Prostate gland (tissue), 2 donors: ENCODE results near the gene ST14. TPM values are rescaled to one million over a fixed set of nuclear protein-coding genes. Genes with fewer than 3 reads are reported as not detected.

ENCODE experiments used
- DNase-seq: peaks from one replicate; pipeline ENCODE4 v3.0.0-alpha.2; 2019; ENCODE audit warnings: low spot score
- H3K27ac ChIP-seq, 2 donors: fragments of 200-600 bp; sonication (generic); 2 replicates each; pipeline ENCODE4 v1.5.1; 2017 to 2019
- H3K27me3 ChIP-seq: fragments of 200-600 bp; sonication (generic); replicated peaks from 2 replicates; pipeline ENCODE4 v1.5.1; 2019; ENCODE audit not compliant: insufficient read depth
- H3K36me3 ChIP-seq, 2 donors: fragments of 200-600 bp; sonication (generic); 1 replicate in 1 of 2; 2 replicates in 1 of 2; pipeline versions ENCODE4 v1.5.1 to v1.8.1; 2017 to 2019
- H3K4me1 ChIP-seq: fragments of 200-600 bp; sonication (generic); replicated peaks from 2 replicates; pipeline ENCODE4 v1.5.1; 2019
- H3K4me3 ChIP-seq, 2 donors: fragments of 200-600 bp; sonication (generic); 2 replicates each; pipeline ENCODE4 v1.5.1; 2017 to 2019
- H3K9me3 ChIP-seq: fragments of 200-600 bp; sonication (generic); 2 replicates; pipeline ENCODE4 v1.5.1; 2017
- POLR2A ChIP-seq: fragments of 450-650 bp; IDR thresholded peaks from one replicate; pipeline ENCODE4 v1.6.1; 2016; ENCODE audit warnings: antibody characterized with exemption, mild to moderate bottlenecking
- POLR2AphosphoS5 ChIP-seq: sonication (generic); formaldehyde crosslinking; IDR thresholded peaks from one replicate; pipeline ENCODE4 v1.6.1; 2017; ENCODE audit warnings: antibody characterized with exemption
- WGBS: methylation state at CpG from one replicate; pipeline ENCODE4 v1.1.5; 2018; 5-methylcytosine and 5-hydroxymethylcytosine counted together
- intact Hi-C: fragments of 100-400 bp; cut with DNase I; formaldehyde crosslinking; loops from one replicate; pipeline ENCODE4 v1.14.2; 2022
- total RNA-seq, 2 donors: library from RNA; depleted of rRNA; stranded (reverse); fragments of >200 nt; gene quantifications; one replicate each; pipeline ENCODE4 v1.1.0, GENCODE V29; 2016
- TF ChIP-seq, protein P1 (sequence below), 4 experiments: fragments of 200-600 bp in 2 of 4; fragments of 450-650 bp in 2 of 4; sonication (generic) in 2 of 4; IDR thresholded peaks; 1 replicate in 3 of 4; 2 replicates in 1 of 4; pipeline ENCODE4 v1.5.1; 2016 to 2019; ENCODE audit warnings: antibody characterized with exemption in 4 of 4, mild to moderate bottlenecking in 2 of 4, moderate library complexity in 2 of 4

ST14 gene
- total RNA-seq, 2 donors from 2014 or later: 39.8 to 114 TPM

DNA sequence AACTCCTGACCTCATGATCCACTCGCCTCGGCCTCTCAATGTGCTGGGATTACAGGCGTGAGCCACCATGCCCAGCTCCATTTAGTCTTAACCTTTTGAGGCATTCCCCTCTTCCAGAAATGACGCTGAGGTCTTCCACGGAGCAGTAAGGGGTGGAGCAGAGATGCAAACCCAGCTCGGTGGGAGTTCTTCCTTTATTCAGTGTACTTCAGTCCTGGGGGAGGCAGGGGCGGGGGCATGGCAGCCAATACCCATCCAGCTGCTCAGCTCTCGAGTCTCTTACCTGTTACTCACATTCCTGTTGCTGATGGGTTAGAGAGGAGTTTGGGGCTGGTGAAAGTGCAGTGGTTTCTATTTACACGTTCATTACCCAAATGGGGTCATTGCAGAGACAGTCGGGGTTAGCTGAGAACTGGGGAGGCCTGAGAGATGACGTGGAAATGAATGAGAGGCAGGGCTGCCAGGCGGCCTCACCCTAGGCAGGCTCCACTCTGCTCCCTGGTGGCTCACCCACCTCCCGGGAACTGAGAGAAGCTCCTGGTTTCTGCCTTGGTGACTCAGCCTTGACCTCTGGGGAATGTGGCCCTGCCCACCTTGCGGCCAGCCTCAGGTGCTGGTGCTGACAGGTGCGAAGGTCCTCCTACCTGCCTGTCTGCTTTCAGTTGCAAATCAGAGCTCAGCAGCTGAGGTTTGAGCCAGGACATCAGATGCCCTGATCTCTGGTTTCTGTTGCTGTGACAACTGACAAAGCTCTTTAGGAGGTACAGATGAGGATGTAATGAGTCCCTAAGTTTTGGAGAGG is 13.4 kb upstream of the ST14 start:
- intact Hi-C loops: no loop called here
- no peak for TF ChIP-seq POLR2A
- TF ChIP-seq, protein P1, sequence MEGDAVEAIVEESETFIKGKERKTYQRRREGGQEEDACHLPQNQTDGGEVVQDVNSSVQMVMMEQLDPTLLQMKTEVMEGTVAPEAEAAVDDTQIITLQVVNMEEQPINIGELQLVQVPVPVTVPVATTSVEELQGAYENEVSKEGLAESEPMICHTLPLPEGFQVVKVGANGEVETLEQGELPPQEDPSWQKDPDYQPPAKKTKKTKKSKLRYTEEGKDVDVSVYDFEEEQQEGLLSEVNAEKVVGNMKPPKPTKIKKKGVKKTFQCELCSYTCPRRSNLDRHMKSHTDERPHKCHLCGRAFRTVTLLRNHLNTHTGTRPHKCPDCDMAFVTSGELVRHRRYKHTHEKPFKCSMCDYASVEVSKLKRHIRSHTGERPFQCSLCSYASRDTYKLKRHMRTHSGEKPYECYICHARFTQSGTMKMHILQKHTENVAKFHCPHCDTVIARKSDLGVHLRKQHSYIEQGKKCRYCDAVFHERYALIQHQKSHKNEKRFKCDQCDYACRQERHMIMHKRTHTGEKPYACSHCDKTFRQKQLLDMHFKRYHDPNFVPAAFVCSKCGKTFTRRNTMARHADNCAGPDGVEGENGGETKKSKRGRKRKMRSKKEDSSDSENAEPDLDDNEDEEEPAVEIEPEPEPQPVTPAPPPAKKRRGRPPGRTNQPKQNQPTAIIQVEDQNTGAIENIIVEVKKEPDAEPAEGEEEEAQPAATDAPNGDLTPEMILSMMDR (IDR thresholded peaks at IDR 0.05): peak in 1 of 4 experiments; percentile 48
- no peak overlapping the region for H3K4me3 ChIP-seq
- 73% methylated on average over 15 of the region's 15 CpGs for WGBS
- no peaks in the 10 kb centered on the region for H3K9me3 ChIP-seq
- no peak overlapping the region for H3K27ac ChIP-seq
- H3K27me3 ChIP-seq: no peaks in the 10 kb centered on the region
- H3K36me3 ChIP-seq: no peaks in the 10 kb centered on the region
- DNase-seq: no peak
- H3K4me1 ChIP-seq: no peaks in the 10 kb centered on the region

DNA sequence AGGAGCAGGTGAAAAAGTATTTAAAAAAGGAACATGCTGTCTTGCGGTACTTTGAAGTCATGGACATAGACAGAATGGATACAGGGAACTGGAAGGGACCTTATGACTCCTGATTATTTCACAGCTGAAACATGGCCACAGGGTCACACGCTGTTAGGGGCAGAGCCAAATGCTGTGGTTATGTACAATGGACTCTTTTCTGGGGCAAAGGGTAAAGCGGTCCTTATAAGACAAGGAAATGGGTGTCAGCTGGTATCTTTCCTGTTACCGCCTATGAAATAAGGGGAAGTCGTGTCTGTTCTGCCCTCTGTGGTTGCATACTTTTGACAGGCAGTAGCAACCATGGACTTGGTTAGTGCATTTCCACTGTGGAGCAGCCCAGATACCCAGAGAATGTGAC is 12.8 kb upstream of the ST14 start:
- H3K4me3 ChIP-seq: no peak overlapping the region
- H3K4me1 ChIP-seq: no peaks in the 10 kb centered on the region
- no peaks in the 10 kb centered on the region for H3K27me3 ChIP-seq
- intact Hi-C loops: no loop called here
- no peak for DNase-seq
- WGBS: 77% methylated on average over 5 of the region's 5 CpGs
- no peak for TF ChIP-seq POLR2A
- no peaks in the 10 kb centered on the region for H3K9me3 ChIP-seq
- H3K36me3 ChIP-seq: no peaks in the 10 kb centered on the region
- H3K27ac ChIP-seq: no peak overlapping the region

DNA sequence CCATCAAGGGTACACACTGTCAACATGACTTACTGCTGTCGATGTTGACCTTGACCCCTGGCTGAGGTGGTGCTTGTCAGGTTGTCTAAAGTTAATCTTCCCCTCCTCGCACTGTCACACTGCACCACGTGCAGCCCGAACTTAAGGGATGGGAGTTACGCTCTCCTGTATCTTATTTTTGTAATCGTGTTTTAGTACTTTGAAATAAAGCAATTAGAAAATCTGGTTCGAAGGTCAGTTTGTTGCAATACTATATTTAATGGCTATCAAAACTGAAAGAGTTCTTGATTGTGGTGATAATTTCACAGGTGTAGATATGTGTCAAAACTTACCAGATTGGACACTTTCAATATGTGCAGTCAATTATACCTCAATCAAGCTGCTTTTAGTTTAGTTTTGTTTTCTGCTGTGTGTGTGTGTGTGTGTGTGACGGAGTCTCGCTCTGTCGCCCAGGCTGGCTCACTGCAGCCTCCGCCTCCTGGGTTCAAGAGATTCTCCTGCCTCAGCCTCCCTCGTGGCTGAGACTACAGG is 10.7 kb upstream of the ST14 start:
- Histone ChIP-seq H3K4me1 (no peaks in the 10 kb centered on the region), H3K27ac (no peak overlapping the region), H3K36me3 (no peaks in the 10 kb centered on the region), H3K27me3 (no peaks in the 10 kb centered on the region), H3K4me3 (no peak overlapping the region), H3K9me3 (no peaks in the 10 kb centered on the region)
- intact Hi-C loops: no loop called here
- no peak for DNase-seq
- TF ChIP-seq, protein P1 (IDR thresholded peaks at IDR 0.05): no peak
- TF ChIP-seq POLR2AphosphoS5 (no peak), POLR2A (no peak)
- 95% methylated on average over 12 of the region's 12 CpGs for WGBS

DNA sequence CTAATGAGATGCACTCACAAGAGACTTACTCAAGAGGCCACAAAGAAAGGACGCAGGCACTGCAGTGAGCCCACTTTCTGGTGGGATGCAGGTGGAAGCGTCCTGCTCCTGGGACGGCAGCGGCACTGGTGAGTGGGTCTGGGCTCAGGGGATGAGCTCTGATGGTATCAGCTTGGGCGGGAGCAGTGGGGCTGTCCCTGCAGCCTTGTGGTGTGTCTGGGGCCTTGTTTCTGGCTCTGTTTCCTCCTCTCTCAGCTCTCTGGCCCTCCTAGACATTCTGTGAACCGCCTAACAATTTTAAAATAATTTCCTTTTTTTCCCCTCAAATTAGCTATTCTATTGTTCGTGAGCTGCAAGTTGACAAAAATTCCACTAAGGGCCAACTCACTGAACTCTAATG is 8.8 kb upstream of the ST14 start:
- intact Hi-C loops: no loop called here
- Histone ChIP-seq H3K27ac (no peak overlapping the region), H3K4me3 (no peak overlapping the region), H3K36me3 (no peaks in the 10 kb centered on the region), H3K27me3 (no peaks in the 10 kb centered on the region), H3K9me3 (no peaks in the 10 kb centered on the region), H3K4me1 (no peaks in the 10 kb centered on the region)
- 93% methylated on average over 7 of the region's 7 CpGs for WGBS
- TF ChIP-seq, protein P1 (IDR thresholded peaks at IDR 0.05): no peak
- no peak for TF ChIP-seq POLR2AphosphoS5
- TF ChIP-seq POLR2A: no peak
- no peak for DNase-seq

DNA sequence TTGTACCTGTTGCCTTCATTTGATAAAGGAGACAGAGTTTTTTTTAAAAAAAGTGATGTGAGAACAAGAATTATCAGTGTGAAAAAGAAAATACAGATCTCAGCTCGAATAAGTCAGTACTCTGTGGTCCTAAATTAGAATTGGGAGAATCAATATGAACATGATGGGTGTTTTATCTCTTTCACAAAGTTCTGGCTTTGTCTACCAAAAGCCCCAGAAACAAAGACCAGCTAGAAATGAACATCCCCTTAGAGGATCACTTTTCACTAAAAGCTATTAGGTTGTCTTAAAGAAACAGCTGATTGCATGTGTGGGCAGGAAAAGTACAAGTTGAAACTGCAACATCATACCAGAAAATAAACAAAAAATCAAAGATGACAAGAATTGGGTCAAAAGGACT is 8.4 kb upstream of the ST14 start:
- TF ChIP-seq POLR2AphosphoS5: no peak
- TF ChIP-seq POLR2A: no peak
- TF ChIP-seq, protein P1 (IDR thresholded peaks at IDR 0.05): no peak
- no peak for DNase-seq
- intact Hi-C loops: no loop called here
- no peak overlapping the region for H3K27ac ChIP-seq
- H3K27me3 ChIP-seq: no peaks in the 10 kb centered on the region
- no peaks in the 10 kb centered on the region for H3K9me3 ChIP-seq
- 75% methylated on average over 1 of the region's 1 CpG for WGBS
- no peaks in the 10 kb centered on the region for H3K36me3 ChIP-seq
- H3K4me3 ChIP-seq: no peak overlapping the region
- H3K4me1 ChIP-seq: no peaks in the 10 kb centered on the region
